ENCODE results near the gene MPP3. TPM values are rescaled to one million over a fixed set of nuclear protein-coding genes. Genes with fewer than 3 reads are reported as not detected.

MPP3 gene
- polyA plus RNA-seq, 1 donor (not counting 4 experiments of a cell fraction or from before 2014, with no cell fraction given) = 7.4 TPM

DNA sequence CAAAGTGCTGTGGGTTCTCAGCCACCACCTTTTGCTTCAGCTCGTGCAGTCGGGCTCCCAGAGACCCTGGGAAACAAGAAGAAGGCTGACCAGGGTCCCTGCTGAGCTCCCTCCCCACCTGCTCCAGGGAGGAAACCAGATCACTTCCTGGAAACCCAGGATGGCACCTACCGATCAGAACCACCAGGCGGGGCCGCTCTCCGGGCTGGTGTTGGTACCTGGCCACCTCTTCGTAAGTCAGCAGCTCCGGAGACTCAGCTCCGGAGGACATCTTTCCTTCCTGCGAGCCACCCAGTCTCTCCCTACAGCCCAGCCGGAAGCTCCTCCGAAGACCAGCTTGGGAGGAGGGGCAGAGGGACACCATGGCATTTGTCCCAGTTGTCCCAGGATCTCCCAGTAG, 18.9 kb downstream of the MPP3 start:
- no peak overlapping the region for H3K4me2 ChIP-seq (ENCODE audit: control insufficient read depth, extremely low read depth, insufficient read depth, low read depth, low read length)
- no peak overlapping the region for H3K4me3 ChIP-seq (ENCODE audit: control insufficient read depth in 2 of 3, extremely low read depth in 1 of 3, insufficient read depth in 2 of 3, low read depth in 1 of 3, low read length in 3 of 3)
- no peak overlapping the region for H2AFZ ChIP-seq (ENCODE audit: control insufficient read depth, low read length)
- H3K27ac ChIP-seq (ENCODE audit: control insufficient read depth, insufficient read depth, low read length) = no peak overlapping the region
- H3K27me3 ChIP-seq (ENCODE audit: control insufficient read depth, extremely low read depth, insufficient read depth, low read length) = no peaks in the 10 kb centered on the region
- TF ChIP-seq, protein P1, sequence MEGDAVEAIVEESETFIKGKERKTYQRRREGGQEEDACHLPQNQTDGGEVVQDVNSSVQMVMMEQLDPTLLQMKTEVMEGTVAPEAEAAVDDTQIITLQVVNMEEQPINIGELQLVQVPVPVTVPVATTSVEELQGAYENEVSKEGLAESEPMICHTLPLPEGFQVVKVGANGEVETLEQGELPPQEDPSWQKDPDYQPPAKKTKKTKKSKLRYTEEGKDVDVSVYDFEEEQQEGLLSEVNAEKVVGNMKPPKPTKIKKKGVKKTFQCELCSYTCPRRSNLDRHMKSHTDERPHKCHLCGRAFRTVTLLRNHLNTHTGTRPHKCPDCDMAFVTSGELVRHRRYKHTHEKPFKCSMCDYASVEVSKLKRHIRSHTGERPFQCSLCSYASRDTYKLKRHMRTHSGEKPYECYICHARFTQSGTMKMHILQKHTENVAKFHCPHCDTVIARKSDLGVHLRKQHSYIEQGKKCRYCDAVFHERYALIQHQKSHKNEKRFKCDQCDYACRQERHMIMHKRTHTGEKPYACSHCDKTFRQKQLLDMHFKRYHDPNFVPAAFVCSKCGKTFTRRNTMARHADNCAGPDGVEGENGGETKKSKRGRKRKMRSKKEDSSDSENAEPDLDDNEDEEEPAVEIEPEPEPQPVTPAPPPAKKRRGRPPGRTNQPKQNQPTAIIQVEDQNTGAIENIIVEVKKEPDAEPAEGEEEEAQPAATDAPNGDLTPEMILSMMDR (optimal IDR thresholded peaks at IDR 0.05 in 1 of 3, IDR thresholded peaks at IDR 0.05 in 1 of 3, conservative IDR thresholded peaks at IDR 0.05 in 1 of 3; ENCODE audit: extremely low read depth in 1 of 3, insufficient read depth in 2 of 3, low read length in 3 of 3) = no peak
- no peak for TF ChIP-seq EZH2 (IDR thresholded peaks at IDR 0.05; ENCODE audit: low read length)
- dilution Hi-C loops (cut with MboI; ENCODE audit: extremely low pct_ligation_motif_present, low sequenced_read_pairs) = no loop called here
- H3K9me3 ChIP-seq (ENCODE audit: control insufficient read depth, low read depth, low read length) = no peaks in the 10 kb centered on the region
- DNase-seq (ENCODE audit: low read depth, low spot score) (no peak), FAIRE-seq (no peak)
- no peaks in the 10 kb centered on the region for H3K9me1 ChIP-seq (ENCODE audit: control insufficient read depth, extremely low read depth, insufficient read depth, low read length)
- no peak overlapping the region for H3K9ac ChIP-seq (ENCODE audit: control insufficient read depth, extremely low read depth, insufficient read depth, low read length)
- H4K20me1 ChIP-seq (ENCODE audit: control insufficient read depth, extremely low read depth, insufficient read depth, low read length) = no peaks in the 10 kb centered on the region
- peaks cover 24 to 27% of the 10 kb centered on the region in 2 experiments for H3K36me3 ChIP-seq (ENCODE audit: control insufficient read depth in 2 of 2, extremely low read depth in 1 of 2, insufficient read depth in 2 of 2, low read length in 2 of 2)
- peaks cover 9% of the 10 kb centered on the region for H3K4me1 ChIP-seq (ENCODE audit: control insufficient read depth, extremely low read depth, insufficient read depth, low read length)
- H3K79me2 ChIP-seq (ENCODE audit: control insufficient read depth, insufficient read depth, low read length) = no peaks in the 10 kb centered on the region

DNA sequence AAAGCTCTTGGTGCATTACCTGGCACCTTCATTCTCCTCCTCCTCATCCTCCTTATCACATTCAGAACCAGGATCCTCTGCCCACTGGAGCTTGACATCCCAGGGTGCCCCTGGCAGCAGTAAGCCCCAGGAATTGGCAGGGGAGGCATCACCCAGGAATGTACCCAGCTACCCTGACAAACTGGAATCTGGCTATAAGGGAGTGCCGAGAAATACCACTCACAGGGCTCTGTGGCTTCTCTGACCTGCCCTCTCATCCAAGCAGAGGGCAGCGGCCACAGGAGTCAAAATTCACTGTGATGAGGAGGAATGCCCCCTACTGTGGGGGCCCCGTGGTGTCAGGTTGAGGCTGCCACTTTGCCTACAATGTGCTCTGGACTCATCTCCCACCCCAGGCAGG, 19.6 kb downstream of the MPP3 start:
- Histone ChIP-seq H3K79me2 (ENCODE audit: control insufficient read depth, insufficient read depth, low read length) (no peaks in the 10 kb centered on the region), H3K9me1 (ENCODE audit: control insufficient read depth, extremely low read depth, insufficient read depth, low read length) (no peaks in the 10 kb centered on the region), H3K4me2 (ENCODE audit: control insufficient read depth, extremely low read depth, insufficient read depth, low read depth, low read length) (no peak overlapping the region), H3K27ac (ENCODE audit: control insufficient read depth, insufficient read depth, low read length) (no peak overlapping the region), H4K20me1 (ENCODE audit: control insufficient read depth, extremely low read depth, insufficient read depth, low read length) (no peaks in the 10 kb centered on the region), H3K9ac (ENCODE audit: control insufficient read depth, extremely low read depth, insufficient read depth, low read length) (no peak overlapping the region), H3K4me1 (ENCODE audit: control insufficient read depth, extremely low read depth, insufficient read depth, low read length) (peaks cover 9% of the 10 kb centered on the region), H2AFZ (ENCODE audit: control insufficient read depth, low read length) (no peak overlapping the region), H3K36me3 (ENCODE audit: control insufficient read depth in 2 of 2, extremely low read depth in 1 of 2, insufficient read depth in 2 of 2, low read length in 2 of 2) (peaks cover 26 to 30% of the 10 kb centered on the region in 2 experiments), H3K27me3 (ENCODE audit: control insufficient read depth, extremely low read depth, insufficient read depth, low read length) (no peaks in the 10 kb centered on the region), H3K4me3 (ENCODE audit: control insufficient read depth in 2 of 3, extremely low read depth in 1 of 3, insufficient read depth in 2 of 3, low read depth in 1 of 3, low read length in 3 of 3) (no peak overlapping the region), H3K9me3 (ENCODE audit: control insufficient read depth, low read depth, low read length) (no peaks in the 10 kb centered on the region)
- FAIRE-seq = no peak
- dilution Hi-C loops (cut with MboI; ENCODE audit: extremely low pct_ligation_motif_present, low sequenced_read_pairs) = no loop called here
- DNase-seq (ENCODE audit: low read depth, low spot score) = no peak
- no peak for TF ChIP-seq EZH2 (IDR thresholded peaks at IDR 0.05; ENCODE audit: low read length)
- TF ChIP-seq, protein P1 (optimal IDR thresholded peaks at IDR 0.05 in 1 of 3, IDR thresholded peaks at IDR 0.05 in 1 of 3, conservative IDR thresholded peaks at IDR 0.05 in 1 of 3; ENCODE audit: extremely low read depth in 1 of 3, insufficient read depth in 2 of 3, low read length in 3 of 3) = no peak

Data from keratinocyte (primary cell).